IgD-negative memory B cell (primary cell): ENCODE measurements around the gene DCBLD2. TPM values are rescaled to one million over a fixed set of nuclear protein-coding genes. Genes with fewer than 3 reads are reported as not detected.

Experiments used
- H3K27ac Mint-ChIP-seq, 3 donors: one replicate each; pipeline ENCODE4 v1.8.0; 2020 to 2022; ENCODE audit warnings: mild to moderate bottlenecking in 3 of 3, mixed read lengths in 3 of 3, moderate library complexity in 1 of 3
- H3K27me3 Mint-ChIP-seq: one replicate; pipeline ENCODE4 v1.8.0; 2021; ENCODE audit warnings: mixed read lengths
- H3K36me3 Mint-ChIP-seq: one replicate; pipeline ENCODE4 v1.8.0; 2020; ENCODE audit warnings: mild to moderate bottlenecking, mixed read lengths
- H3K4me1 Mint-ChIP-seq, 3 donors: one replicate each; pipeline ENCODE4 v1.8.0; 2020 to 2022; ENCODE audit warnings: mixed read lengths in 3 of 3, mild to moderate bottlenecking in 1 of 3
- H3K4me3 Mint-ChIP-seq, 4 donors: one replicate each; pipeline ENCODE4 v1.8.0; 2020 to 2022; ENCODE audit warnings: mild to moderate bottlenecking in 4 of 4, mixed read lengths in 4 of 4, moderate library complexity in 3 of 4
- H3K9me3 Mint-ChIP-seq, 3 donors: one replicate each; pipeline ENCODE4 v1.8.0; 2020 to 2021; ENCODE audit warnings: mixed read lengths in 3 of 3, mild to moderate bottlenecking in 1 of 3
- polyA plus RNA-seq: library from polyadenylated mRNA; unstranded; fragments of 300-500 nt; fragmentation: Illumina TruSeq; gene quantifications from one replicate; pipeline ENCODE4 v1.2.3, GENCODE V29; 2021

DCBLD2 gene
- polyA plus RNA-seq, 1 donor from 2014 or later = not detected

GRCh38 chr3:98799479-98799878 is 102.0 kb downstream of the DCBLD2 start:
- no peaks in the 10 kb centered on the region for H3K27me3 Mint-ChIP-seq
- no peak overlapping the region for H3K4me3 Mint-ChIP-seq
- no peaks in the 10 kb centered on the region for H3K9me3 Mint-ChIP-seq
- H3K4me1 Mint-ChIP-seq = no peaks in the 10 kb centered on the region
- no peak overlapping the region for H3K27ac Mint-ChIP-seq
- no peaks in the 10 kb centered on the region for H3K36me3 Mint-ChIP-seq

- Mint-ChIP-seq H3K36me3 (no peaks in the 10 kb centered on the region), H3K4me3 (no peak overlapping the region), H3K27me3 (no peaks in the 10 kb centered on the region), H3K9me3 (no peaks in the 10 kb centered on the region), H3K4me1 (no peaks in the 10 kb centered on the region), H3K27ac (no peak overlapping the region)
These were observed 102.7 kb downstream of the DCBLD2 start for GRCh38 chr3:98798820-98799219.

- Mint-ChIP-seq H3K27ac (no peak overlapping the region), H3K36me3 (no peaks in the 10 kb centered on the region), H3K4me1 (no peaks in the 10 kb centered on the region), H3K27me3 (no peaks in the 10 kb centered on the region), H3K4me3 (no peak overlapping the region), H3K9me3 (no peaks in the 10 kb centered on the region)
These were observed 103.6 kb downstream of the DCBLD2 start for GRCh38 chr3:98797905-98798304.

GRCh38 chr3:98796334-98796733 is 105.2 kb downstream of the DCBLD2 start:
- no peaks in the 10 kb centered on the region for H3K36me3 Mint-ChIP-seq

GRCh38 chr3:98793971-98794370 is 107.5 kb downstream of the DCBLD2 start:
- H3K27ac Mint-ChIP-seq = no peak overlapping the region
- no peaks in the 10 kb centered on the region for H3K36me3 Mint-ChIP-seq
- no peaks in the 10 kb centered on the region for H3K27me3 Mint-ChIP-seq
- no peaks in the 10 kb centered on the region for H3K9me3 Mint-ChIP-seq
- H3K4me3 Mint-ChIP-seq = no peak overlapping the region
- H3K4me1 Mint-ChIP-seq = no peaks in the 10 kb centered on the region

More at GRCh38 chr3:98796334-98796733, 105.2 kb downstream of the DCBLD2 start:
- H3K27ac Mint-ChIP-seq = no peak overlapping the region
- no peaks in the 10 kb centered on the region for H3K9me3 Mint-ChIP-seq
- H3K4me3 Mint-ChIP-seq = no peak overlapping the region
- H3K27me3 Mint-ChIP-seq = no peaks in the 10 kb centered on the region
- H3K4me1 Mint-ChIP-seq = no peaks in the 10 kb centered on the region

GRCh38 chr3:98791341-98792325 is 109.9 kb downstream of the DCBLD2 start:
- Mint-ChIP-seq H3K4me1 (no peaks in the 10 kb centered on the region), H3K27ac (no peak overlapping the region), H3K27me3 (peaks cover 7% of the 10 kb centered on the region), H3K9me3 (peaks cover 0 to under 1% (median 0%) of the 10 kb centered on the region in 3 donors), H3K36me3 (no peaks in the 10 kb centered on the region), H3K4me3 (no peak overlapping the region)

- Mint-ChIP-seq H3K27me3 (peaks cover 9% of the 10 kb centered on the region), H3K4me3 (no peak overlapping the region), H3K27ac (no peak overlapping the region), H3K9me3 (peaks cover 0 to 4% (median 0%) of the 10 kb centered on the region in 3 donors), H3K4me1 (no peaks in the 10 kb centered on the region), H3K36me3 (no peaks in the 10 kb centered on the region)
These were observed 112.8 kb downstream of the DCBLD2 start for GRCh38 chr3:98788651-98789050.

- Mint-ChIP-seq H3K4me1 (no peaks in the 10 kb centered on the region), H3K4me3 (no peak overlapping the region), H3K36me3 (no peaks in the 10 kb centered on the region), H3K27ac (no peak overlapping the region), H3K9me3 (peaks cover 0 to 7% (median 0%) of the 10 kb centered on the region in 3 donors), H3K27me3 (peaks cover 9% of the 10 kb centered on the region)
These were observed 114.3 kb downstream of the DCBLD2 start for GRCh38 chr3:98787181-98787580.

GRCh38 chr3:98786364-98787006 is 115.0 kb downstream of the DCBLD2 start:
- no peaks in the 10 kb centered on the region for H3K4me1 Mint-ChIP-seq
- H3K27ac Mint-ChIP-seq = no peak overlapping the region
- H3K27me3 Mint-ChIP-seq = peaks cover 9% of the 10 kb centered on the region
- H3K4me3 Mint-ChIP-seq = no peak overlapping the region
- peaks cover 0 to 7% (median 0%) of the 10 kb centered on the region in 3 donors for H3K9me3 Mint-ChIP-seq
- no peaks in the 10 kb centered on the region for H3K36me3 Mint-ChIP-seq

GRCh38 chr3:98784666-98785600 is 116.6 kb downstream of the DCBLD2 start:
- Mint-ChIP-seq H3K4me1 (no peaks in the 10 kb centered on the region), H3K27me3 (peaks cover 11% of the 10 kb centered on the region), H3K4me3 (no peak overlapping the region), H3K9me3 (peaks cover 0 to 7% (median 0%) of the 10 kb centered on the region in 3 donors), H3K36me3 (no peaks in the 10 kb centered on the region), H3K27ac (no peak overlapping the region)

- peaks cover 0 to 7% (median 0%) of the 10 kb centered on the region in 3 donors for H3K9me3 Mint-ChIP-seq
- no peak overlapping the region for H3K4me3 Mint-ChIP-seq
- no peaks in the 10 kb centered on the region for H3K36me3 Mint-ChIP-seq
- no peak overlapping the region for H3K27ac Mint-ChIP-seq
- no peaks in the 10 kb centered on the region for H3K4me1 Mint-ChIP-seq
- H3K27me3 Mint-ChIP-seq = peaks cover 11% of the 10 kb centered on the region
These were observed 117.5 kb downstream of the DCBLD2 start for GRCh38 chr3:98784042-98784441.

- H3K4me1 Mint-ChIP-seq = no peaks in the 10 kb centered on the region
- H3K27me3 Mint-ChIP-seq = peaks cover 8% of the 10 kb centered on the region
- H3K27ac Mint-ChIP-seq = peak overlapping the region in 1 of 3 donors; percentile 43
- no peaks in the 10 kb centered on the region for H3K36me3 Mint-ChIP-seq
- H3K4me3 Mint-ChIP-seq = no peak overlapping the region
- H3K9me3 Mint-ChIP-seq = peaks cover 0 to 7% (median 0%) of the 10 kb centered on the region in 3 donors
These were observed 118.5 kb downstream of the DCBLD2 start for GRCh38 chr3:98782824-98783500.

- H3K9me3 Mint-ChIP-seq = peaks cover 0 to 3% (median 0%) of the 10 kb centered on the region in 3 donors
- H3K27ac Mint-ChIP-seq = peak overlapping the region in 1 of 3 donors; percentile 12
- H3K36me3 Mint-ChIP-seq = no peaks in the 10 kb centered on the region
- H3K4me3 Mint-ChIP-seq = no peak overlapping the region
- no peaks in the 10 kb centered on the region for H3K4me1 Mint-ChIP-seq
- H3K27me3 Mint-ChIP-seq = peaks cover 6% of the 10 kb centered on the region
These were observed 121.2 kb downstream of the DCBLD2 start for GRCh38 chr3:98780343-98780742.
